ENCODE data around the gene PHF12. TPM values are rescaled to one million over a fixed set of nuclear protein-coding genes. Genes with fewer than 3 reads are reported as not detected.

The PHF12 gene
- 25.3 and 29.3 TPM in 2 replicates for polyA plus RNA-seq (2011; rRNA removed)
- polyA plus RNA-seq (2012; cell fraction: cytosol; rRNA removed) = 39.7 and 44.0 TPM in 2 replicates
- polyA plus RNA-seq (2012; cell fraction: nucleus; rRNA removed) = 71.3 and 74.1 TPM in 2 replicates
- polyA plus RNA-seq (2017; fragmentation: RNase III; extraction: RNeasy Plus Mini Kit Qiagen cat#74134 plus additional on column Dnase treatment) = 28.0 to 31.9 TPM (median 29.9 TPM) in 3 replicates
- 57.4 and 69.0 TPM in 2 replicates for polyA minus RNA-seq (2011; rRNA and poly(A)+ RNA removed)

GRCh38 chr17:28951428-28951990 lies at the start of gene PHF12:
TSS of gene PHF12 (minus strand) at chr17:28951518. CDS start at chr17:28950960, 558 bp downstream.
- FAIRE-seq (peak; percentile 95), ATAC-seq (peak; percentile 50 to 80), DNase-seq (ENCODE audit: low read depth in 1 of 2, low spot score in 1 of 2) (peak; percentile 100)
- ChIA-PET POLR2A (interaction anchor here (0.6 to 5.6 kb wide), 18 partner anchors 13 to 641 kb away, joined by 3 to 89 read pairs (median 4); partner anchors contain the start of genes ERAL1, FLOT2, MYO18A and NEK8), CTCF (interaction anchor here (0.6 to 15.4 kb wide), 10 partner anchors 12 to 225 kb away, joined by 3 to 1025 read pairs (median 6); partner anchors contain the start of genes DHRS13, NEK8 and TLCD1)
- Histone ChIP-seq H3K4me2 (peak within 1 kb of the TSS; percentile 84), H3K27ac (peak within 1 kb of the TSS; percentile 91 to 98), H3K9me3 (no peaks in the 10 kb centered on the region), H3K4me1 (peaks cover 22% of the 10 kb centered on the region), H3K4me3 (peak within 1 kb of the TSS; percentile 71)
- TF ChIP-seq NR3C1 (IDR thresholded peaks at IDR 0.05) (no peak), HOXB13 (CRISPR knock-in tag; IDR thresholded peaks at IDR 0.05; ENCODE audit: low read depth) (no peak), MYC (IDR thresholded peaks at IDR 0.05; ENCODE audit: borderline replicate concordance, low read length) (peak; percentile 3; the same call in 1 of the 2 replicates), RFX5 (IDR thresholded peaks at IDR 0.05) (no peak), REST (IDR thresholded peaks at IDR 0.05) (no peak), CTCF (IDR thresholded peaks at IDR 0.05) (no peak), PBX3 (IDR thresholded peaks at IDR 0.05) (peak; percentile 57; the same call in 1 of the 2 replicates), KDM5A (IDR thresholded peaks at IDR 0.05) (no peak), JUN (IDR thresholded peaks at IDR 0.05) (peak in 1 of 2 experiments; percentile 35; a peak in 3 of 5 replicates), NPAS2 (CRISPR knock-in tag; IDR thresholded peaks at IDR 0.05; ENCODE audit: borderline replicate concordance) (no peak), E2F6 (IDR thresholded peaks at IDR 0.05; ENCODE audit: borderline replicate concordance, low read depth) (0 out of 2 replicates have a peak, but pooled peaks have one; percentile 32), BCL3 (IDR thresholded peaks at IDR 0.05) (0 out of 3 replicates have a peak, but pooled peaks have one; percentile 34), HES2 (IDR thresholded peaks at IDR 0.05) (no peak), POLR2AphosphoS2 (conservative IDR thresholded peaks at IDR 0.05; ENCODE audit: low read length) (no peak), MAFK (IDR thresholded peaks at IDR 0.05; ENCODE audit: partially characterized antibody) (no peak), SMC3 (IDR thresholded peaks at IDR 0.05) (no peak), CEBPB (IDR thresholded peaks at IDR 0.05) (no peak), HEYL (CRISPR knock-in tag; IDR thresholded peaks at IDR 0.05) (no peak), FOSL2 (IDR thresholded peaks at IDR 0.05) (no peak), FOSL2 (CRISPR knock-in tag; IDR thresholded peaks at IDR 0.05) (no peak), CHD2 (IDR thresholded peaks at IDR 0.05; ENCODE audit: low read length, partially characterized antibody) (no peak), MAX (IDR thresholded peaks at IDR 0.05) (peak; percentile 41; the same call in 1 of the 2 replicates), USF2 (IDR thresholded peaks at IDR 0.05) (no peak), CHD4 (IDR thresholded peaks at IDR 0.05; ENCODE audit: borderline replicate concordance) (no peak), POLR2A (IDR thresholded peaks at IDR 0.05; ENCODE audit: low read length) (peak; percentile 40; the same call in 1 of the 2 replicates), EHMT2 (IDR thresholded peaks at IDR 0.05; ENCODE audit: low read depth) (no peak), HOXA7 (CRISPR knock-in tag; IDR thresholded peaks at IDR 0.05) (no peak), FOSB (CRISPR knock-in tag; IDR thresholded peaks at IDR 0.05) (no peak)
- WGBS (ENCODE audit: missing lambda C conversion rate) = under 1% methylated on average over 51 of the region's 51 CpGs

Measured in A549 (cell line).